ENCODE results near the gene DNLZ.

Gene DNLZ

DNA sequence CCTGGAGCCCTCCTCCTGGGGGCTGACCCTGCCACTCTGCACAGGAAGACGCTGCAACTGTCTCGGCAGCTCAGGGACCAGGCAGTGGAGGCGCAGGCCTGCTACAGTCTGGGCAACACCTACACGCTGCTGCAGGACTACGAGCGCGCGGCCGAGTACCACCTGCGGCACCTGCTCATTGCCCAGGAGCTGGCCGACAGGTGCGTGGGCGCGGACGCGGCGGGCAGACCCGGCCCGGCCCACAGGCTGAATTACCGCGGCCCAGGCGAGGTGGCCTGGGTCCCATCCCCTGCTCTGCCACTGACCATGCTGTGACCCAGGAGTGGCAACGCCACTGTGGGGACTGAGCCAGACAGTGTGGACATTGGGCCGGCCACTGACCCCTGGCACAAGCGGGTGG is 25.0 kb downstream of the DNLZ start:
- H3K9ac ChIP-seq (ENCODE audit: low read length): no peak overlapping the region
- no peaks in the 10 kb centered on the region for H3F3A ChIP-seq (ENCODE audit: insufficient read depth)
- H3K4me3 ChIP-seq (ENCODE audit: insufficient read depth, low read length, poor library complexity, severe bottlenecking): no peak overlapping the region
- H4K20me1 ChIP-seq (ENCODE audit: low read depth, low read length): no peaks in the 10 kb centered on the region
- H3K79me2 ChIP-seq (ENCODE audit: insufficient read depth, low read length): no peaks in the 10 kb centered on the region
- H2AFZ ChIP-seq (ENCODE audit: low read depth, low read length, severe bottlenecking): no peak overlapping the region
- no peak overlapping the region for H3K4me2 ChIP-seq (ENCODE audit: low read depth, low read length, poor library complexity, severe bottlenecking)
- TF ChIP-seq CTCF (IDR thresholded peaks at IDR 0.05; ENCODE audit: insufficient read depth, low read length, poor library complexity, severe bottlenecking) (no peak), EZH2phosphoT487 (conservative IDR thresholded peaks at IDR 0.05; ENCODE audit: low read length) (no peak)
- H3K27me3 ChIP-seq (ENCODE audit: low read length): no peaks in the 10 kb centered on the region
- no peak overlapping the region for H3K27ac ChIP-seq (ENCODE audit: low read depth, low read length)
- no peaks in the 10 kb centered on the region for H3K9me3 ChIP-seq (ENCODE audit: insufficient read depth, low read length)
- H3K36me3 ChIP-seq (ENCODE audit: low read length): no peaks in the 10 kb centered on the region
- no peaks in the 10 kb centered on the region for H3K9me2 ChIP-seq (replicated peaks; ENCODE audit: insufficient read depth, low read length)

GRCh38 chr9:136337416-136338395 is 25.8 kb downstream of the DNLZ start:
- H3K36me3 ChIP-seq (ENCODE audit: low read length): no peaks in the 10 kb centered on the region
- no peak overlapping the region for H3K27ac ChIP-seq (ENCODE audit: low read depth, low read length)
- no peaks in the 10 kb centered on the region for H4K20me1 ChIP-seq (ENCODE audit: low read depth, low read length)

GRCh38 chr9:136336881-136337280 is 26.7 kb downstream of the DNLZ start:
- Histone ChIP-seq H3K36me3 (ENCODE audit: low read length) (no peaks in the 10 kb centered on the region), H3F3A (ENCODE audit: insufficient read depth) (no peaks in the 10 kb centered on the region), H3K9ac (ENCODE audit: low read length) (no peak overlapping the region), H2AFZ (ENCODE audit: low read depth, low read length, severe bottlenecking) (no peak overlapping the region), H3K4me2 (ENCODE audit: low read depth, low read length, poor library complexity, severe bottlenecking) (no peak overlapping the region), H3K4me3 (ENCODE audit: insufficient read depth, low read length, poor library complexity, severe bottlenecking) (no peak overlapping the region), H3K9me2 (replicated peaks; ENCODE audit: insufficient read depth, low read length) (no peaks in the 10 kb centered on the region), H4K20me1 (ENCODE audit: low read depth, low read length) (no peaks in the 10 kb centered on the region), H3K79me2 (ENCODE audit: insufficient read depth, low read length) (no peaks in the 10 kb centered on the region), H3K27me3 (ENCODE audit: low read length) (no peaks in the 10 kb centered on the region), H3K9me3 (ENCODE audit: insufficient read depth, low read length) (no peaks in the 10 kb centered on the region), H3K27ac (ENCODE audit: low read depth, low read length) (no peak overlapping the region)
- TF ChIP-seq EZH2phosphoT487 (conservative IDR thresholded peaks at IDR 0.05; ENCODE audit: low read length) (no peak), CTCF (IDR thresholded peaks at IDR 0.05; ENCODE audit: insufficient read depth, low read length, poor library complexity, severe bottlenecking) (no peak)

More at GRCh38 chr9:136337416-136338395, 25.8 kb downstream of the DNLZ start:
- H3K4me3 ChIP-seq (ENCODE audit: insufficient read depth, low read length, poor library complexity, severe bottlenecking): no peak overlapping the region
- no peak overlapping the region for H3K4me2 ChIP-seq (ENCODE audit: low read depth, low read length, poor library complexity, severe bottlenecking)
- no peak overlapping the region for H2AFZ ChIP-seq (ENCODE audit: low read depth, low read length, severe bottlenecking)
- H3K9me3 ChIP-seq (ENCODE audit: insufficient read depth, low read length): no peaks in the 10 kb centered on the region
- no peaks in the 10 kb centered on the region for H3F3A ChIP-seq (ENCODE audit: insufficient read depth)
- H3K9me2 ChIP-seq (replicated peaks; ENCODE audit: insufficient read depth, low read length): no peaks in the 10 kb centered on the region
- no peak overlapping the region for H3K9ac ChIP-seq (ENCODE audit: low read length)
- no peaks in the 10 kb centered on the region for H3K79me2 ChIP-seq (ENCODE audit: insufficient read depth, low read length)
- no peaks in the 10 kb centered on the region for H3K27me3 ChIP-seq (ENCODE audit: low read length)
- TF ChIP-seq EZH2phosphoT487 (conservative IDR thresholded peaks at IDR 0.05; ENCODE audit: low read length) (no peak), CTCF (IDR thresholded peaks at IDR 0.05; ENCODE audit: insufficient read depth, low read length, poor library complexity, severe bottlenecking) (no peak)
